ENCODE data around the gene RAB31. TPM values are rescaled to one million over a fixed set of nuclear protein-coding genes. Genes with fewer than 3 reads are reported as not detected.

The RAB31 gene
- total RNA-seq, 1 donor from 2014 or later = 19.7 TPM

DNA sequence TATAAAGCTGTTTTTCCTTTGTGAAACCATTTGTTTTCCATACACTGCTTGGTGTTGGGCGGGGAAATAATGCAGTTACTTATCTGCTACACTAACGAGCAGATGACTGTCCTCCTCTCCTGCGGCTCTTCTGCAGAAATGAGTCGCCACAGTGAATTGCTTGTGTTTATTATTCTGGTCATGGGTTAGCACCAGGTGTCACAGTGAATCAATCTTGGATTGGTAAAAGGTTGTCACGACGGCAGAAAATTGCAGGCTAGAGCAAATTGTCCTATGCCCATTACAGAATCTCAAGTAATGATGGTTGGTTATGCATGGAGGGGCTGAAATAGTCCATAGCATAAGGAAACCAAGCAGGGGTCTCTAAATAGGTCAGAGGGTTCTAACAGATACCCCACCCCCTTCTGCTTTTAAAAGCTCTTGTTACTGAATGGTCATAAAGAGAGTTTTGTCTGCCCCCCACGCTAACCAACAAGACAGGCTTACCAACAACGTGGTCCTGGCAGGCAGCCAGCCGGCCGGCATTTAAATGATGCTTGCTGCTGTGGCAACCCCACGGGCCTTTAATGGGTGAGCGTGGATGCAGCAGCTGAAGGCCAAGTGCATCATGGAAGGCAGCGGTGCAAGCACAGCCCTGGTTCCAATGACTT is 29.5 kb downstream of the RAB31 start:
- Mint-ChIP-seq H3K9me3 (no peaks in the 10 kb centered on the region), H3K4me1 (ENCODE audit: unreplicated experiment) (peaks cover 45% of the 10 kb centered on the region), H3K27ac (no peak overlapping the region), H3K4me3 (peak overlapping the region; percentile 39), H3K27me3 (peaks cover 5% of the 10 kb centered on the region), H3K36me3 (peaks cover 3% of the 10 kb centered on the region)
- TF ChIP-seq, protein P1, sequence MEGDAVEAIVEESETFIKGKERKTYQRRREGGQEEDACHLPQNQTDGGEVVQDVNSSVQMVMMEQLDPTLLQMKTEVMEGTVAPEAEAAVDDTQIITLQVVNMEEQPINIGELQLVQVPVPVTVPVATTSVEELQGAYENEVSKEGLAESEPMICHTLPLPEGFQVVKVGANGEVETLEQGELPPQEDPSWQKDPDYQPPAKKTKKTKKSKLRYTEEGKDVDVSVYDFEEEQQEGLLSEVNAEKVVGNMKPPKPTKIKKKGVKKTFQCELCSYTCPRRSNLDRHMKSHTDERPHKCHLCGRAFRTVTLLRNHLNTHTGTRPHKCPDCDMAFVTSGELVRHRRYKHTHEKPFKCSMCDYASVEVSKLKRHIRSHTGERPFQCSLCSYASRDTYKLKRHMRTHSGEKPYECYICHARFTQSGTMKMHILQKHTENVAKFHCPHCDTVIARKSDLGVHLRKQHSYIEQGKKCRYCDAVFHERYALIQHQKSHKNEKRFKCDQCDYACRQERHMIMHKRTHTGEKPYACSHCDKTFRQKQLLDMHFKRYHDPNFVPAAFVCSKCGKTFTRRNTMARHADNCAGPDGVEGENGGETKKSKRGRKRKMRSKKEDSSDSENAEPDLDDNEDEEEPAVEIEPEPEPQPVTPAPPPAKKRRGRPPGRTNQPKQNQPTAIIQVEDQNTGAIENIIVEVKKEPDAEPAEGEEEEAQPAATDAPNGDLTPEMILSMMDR (conservative IDR thresholded peaks at IDR 0.05) = no peak
- peak; percentile 72 for DNase-seq (ENCODE audit: extremely low spot score, unreplicated experiment)

DNA sequence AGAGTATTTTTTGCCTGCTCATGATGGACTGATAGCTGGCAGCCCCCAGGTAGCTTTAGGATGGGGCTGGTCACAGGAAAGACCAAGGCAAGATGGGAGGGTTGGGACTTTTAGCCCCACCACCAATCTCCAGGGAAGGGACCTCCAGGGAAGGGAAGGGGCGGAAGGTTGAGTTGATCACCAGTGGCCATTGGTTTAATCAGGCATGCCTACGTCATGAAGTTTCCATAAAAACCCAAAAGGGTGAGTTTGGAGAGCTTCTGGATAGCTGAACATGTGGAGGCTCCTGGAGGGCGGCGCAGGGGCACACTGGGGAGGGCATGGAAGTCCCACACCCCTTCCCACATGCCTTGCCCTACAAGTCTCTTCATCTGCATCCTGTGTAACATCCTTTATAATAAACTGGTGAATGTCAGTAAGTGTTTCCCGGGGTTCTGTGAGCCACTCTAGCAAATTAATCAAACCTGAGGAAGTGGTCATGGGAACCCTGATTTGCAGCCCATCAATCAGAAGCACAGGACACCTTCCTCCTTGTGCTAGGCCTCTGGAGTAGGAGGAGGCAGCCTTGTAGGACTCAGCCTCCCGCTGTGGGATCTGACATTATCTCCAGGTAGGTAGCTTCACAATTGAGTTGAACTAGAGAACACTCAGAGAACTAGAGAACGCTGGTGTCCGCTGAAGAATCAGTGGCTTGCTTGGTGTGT is 30.3 kb downstream of the RAB31 start:
- H3K27ac Mint-ChIP-seq = no peak overlapping the region
- H3K4me1 Mint-ChIP-seq (ENCODE audit: unreplicated experiment) = peaks cover 46% of the 10 kb centered on the region
- H3K4me3 Mint-ChIP-seq = no peak overlapping the region
- peaks cover 3% of the 10 kb centered on the region for H3K27me3 Mint-ChIP-seq
- peaks cover 3% of the 10 kb centered on the region for H3K36me3 Mint-ChIP-seq
- H3K9me3 Mint-ChIP-seq = no peaks in the 10 kb centered on the region
- TF ChIP-seq, protein P1 (conservative IDR thresholded peaks at IDR 0.05) = no peak
- DNase-seq (ENCODE audit: extremely low spot score, unreplicated experiment) = peak; percentile 25

DNA sequence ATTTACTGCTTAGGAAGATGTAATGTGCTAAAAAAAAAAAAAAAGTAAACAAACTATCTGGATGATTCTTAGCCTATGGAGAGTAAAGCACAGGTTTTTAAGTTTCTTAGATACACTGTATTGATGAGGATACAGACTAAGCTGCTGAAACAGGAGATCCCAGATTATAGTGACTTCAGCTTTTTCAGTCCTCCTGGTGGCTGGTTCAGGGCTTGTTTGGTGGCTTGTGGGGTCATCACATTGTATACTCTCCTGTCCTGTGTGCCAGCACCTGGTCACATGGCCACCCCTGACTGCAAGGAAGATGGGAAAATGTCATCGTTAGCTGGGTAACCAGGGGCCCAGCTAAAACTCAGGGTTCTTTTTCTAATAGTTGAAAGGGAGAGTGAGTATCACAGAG is 31.4 kb downstream of the RAB31 start:
- H3K4me3 Mint-ChIP-seq = no peak overlapping the region
- H3K27me3 Mint-ChIP-seq = peaks cover 3% of the 10 kb centered on the region
- TF ChIP-seq, protein P1 (conservative IDR thresholded peaks at IDR 0.05) = no peak
- no peaks in the 10 kb centered on the region for H3K36me3 Mint-ChIP-seq
- peaks cover 38% of the 10 kb centered on the region for H3K4me1 Mint-ChIP-seq (ENCODE audit: unreplicated experiment)
- no peak overlapping the region for H3K27ac Mint-ChIP-seq
- no peaks in the 10 kb centered on the region for H3K9me3 Mint-ChIP-seq
- DNase-seq (ENCODE audit: extremely low spot score, unreplicated experiment) = no peak

DNA sequence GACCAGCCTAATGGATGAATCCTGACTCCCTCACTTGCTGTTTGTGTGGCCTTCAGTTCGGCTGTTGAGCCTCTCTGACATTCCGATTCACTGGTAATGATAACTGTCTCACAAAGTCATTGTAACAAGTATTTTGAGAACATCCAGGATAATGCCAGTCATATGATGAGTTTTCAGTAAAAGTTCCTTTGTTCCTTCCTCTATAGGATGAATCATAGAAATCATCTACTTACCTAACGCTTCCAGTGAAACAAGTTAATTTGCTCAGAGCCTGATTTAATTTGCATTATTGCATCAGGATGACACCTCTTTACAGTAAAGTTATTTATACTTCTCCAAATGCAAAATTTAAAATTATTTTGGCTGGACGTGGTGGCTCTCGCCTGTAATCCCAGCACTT is 32.0 kb downstream of the RAB31 start:
- Mint-ChIP-seq H3K4me1 (ENCODE audit: unreplicated experiment) (peaks cover 38% of the 10 kb centered on the region), H3K36me3 (no peaks in the 10 kb centered on the region)
- DNase-seq (ENCODE audit: extremely low spot score, unreplicated experiment) = no peak

DNA sequence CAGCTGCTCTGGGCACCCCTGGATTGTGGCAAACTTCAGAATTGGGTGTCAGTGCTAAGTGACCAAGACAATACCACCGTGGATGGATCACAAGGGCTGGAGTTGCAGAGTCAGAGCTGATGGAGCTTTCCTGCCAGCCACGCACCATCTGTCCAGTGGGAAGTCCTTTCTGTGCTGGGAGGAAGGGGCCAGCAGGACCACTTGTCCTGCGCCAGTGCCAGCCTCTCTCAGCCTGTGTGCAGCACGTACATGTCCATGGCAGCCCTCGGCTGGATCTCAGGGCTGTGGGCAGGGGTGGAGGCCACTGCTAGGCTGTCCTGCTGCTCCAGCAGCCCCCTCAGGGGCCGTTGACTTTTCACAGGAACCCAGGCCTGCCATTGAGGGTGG is 33.3 kb downstream of the RAB31 start:
- H3K9me3 Mint-ChIP-seq = no peaks in the 10 kb centered on the region
- H3K27ac Mint-ChIP-seq = no peak overlapping the region
- H3K27me3 Mint-ChIP-seq = peaks cover 3% of the 10 kb centered on the region
- H3K36me3 Mint-ChIP-seq = no peaks in the 10 kb centered on the region
- DNase-seq (ENCODE audit: extremely low spot score, unreplicated experiment) = no peak
- TF ChIP-seq, protein P1 (conservative IDR thresholded peaks at IDR 0.05) = no peak
- H3K4me3 Mint-ChIP-seq = no peak overlapping the region
- H3K4me1 Mint-ChIP-seq (ENCODE audit: unreplicated experiment) = peaks cover 34% of the 10 kb centered on the region

More for the DNA sequence above, 32.0 kb downstream of the RAB31 start:
- TF ChIP-seq, protein P1 (conservative IDR thresholded peaks at IDR 0.05) = no peak
- Mint-ChIP-seq H3K27me3 (peaks cover 3% of the 10 kb centered on the region), H3K9me3 (no peaks in the 10 kb centered on the region), H3K4me3 (no peak overlapping the region), H3K27ac (no peak overlapping the region)

All from type B pancreatic cell (in vitro differentiated cells).